ENCODE measurements around the gene SYCP3. TPM values are rescaled to one million over a fixed set of nuclear protein-coding genes. Genes with fewer than 3 reads are reported as not detected.

Gene SYCP3
- polyA plus RNA-seq, 1 of the 3 experiments (the other 2 are of a cell fraction), result 0.07 TPM

- TF ChIP-seq ZBTB33 (IDR thresholded peaks at IDR 0.05; ENCODE audit: borderline replicate concordance, low read depth), result no peak
Observed at GRCh38 chr12:101785671-101786070, 46.4 kb upstream of the SYCP3 start (continued).

- Histone ChIP-seq H3K27me3 (ENCODE audit: insufficient read depth) (no peaks in the 10 kb centered on the region), H3F3A (replicated peaks; ENCODE audit: insufficient read depth) (peaks cover 8% of the 10 kb centered on the region), H3K4me2 (no peak overlapping the region), H3K36me3 (replicated peaks in 1 of 2; ENCODE audit: control insufficient read depth in 1 of 2, insufficient read depth in 2 of 2, low read length in 1 of 2) (peaks cover 6% of the 10 kb centered on the region in 2 experiments), H3K4me3 (ENCODE audit: low read depth in 2 of 2, low read length in 1 of 2) (no peak overlapping the region), H3K9ac (no peak overlapping the region), H4K20me1 (ENCODE audit: insufficient read depth) (no peaks in the 10 kb centered on the region), H3K27ac (ENCODE audit: low read depth in 2 of 2, low read length in 1 of 2) (no peak overlapping the region), H3K9me2 (no peaks in the 10 kb centered on the region), H3K4me1 (ENCODE audit: control insufficient read depth in 1 of 2, insufficient read depth in 2 of 2, low read depth in 1 of 2, low read length in 1 of 2) (no peaks in the 10 kb centered on the region), H3K79me2 (ENCODE audit: insufficient read depth) (no peaks in the 10 kb centered on the region), H3K9me3 (no peaks in the 10 kb centered on the region), H2AFZ (ENCODE audit: low read depth) (no peak overlapping the region)
- no peak for TF ChIP-seq REST (IDR thresholded peaks at IDR 0.05; ENCODE audit: low read depth, low read length)
- TF ChIP-seq MAX (IDR thresholded peaks at IDR 0.05; ENCODE audit: low read depth), result no peak
- TF ChIP-seq NRF1 (IDR thresholded peaks at IDR 0.05; ENCODE audit: low read depth, low read length), result no peak
- no peak for TF ChIP-seq RFX5 (IDR thresholded peaks at IDR 0.05; ENCODE audit: low read length)
- no peak for TF ChIP-seq RCOR1 (IDR thresholded peaks at IDR 0.05; ENCODE audit: low read length)
- no peak for TF ChIP-seq GATA2 (CRISPR knock-in tag; IDR thresholded peaks at IDR 0.05)
- TF ChIP-seq FOSL2 (IDR thresholded peaks at IDR 0.05; ENCODE audit: borderline replicate concordance, low read depth), result no peak
- TF ChIP-seq EP300 (IDR thresholded peaks at IDR 0.05; ENCODE audit: borderline replicate concordance in 1 of 2, low read depth in 1 of 2, low read length in 1 of 2), result no peak
- TF ChIP-seq CTCF (IDR thresholded peaks at IDR 0.05), result no peak
- TF ChIP-seq USF1 (IDR thresholded peaks at IDR 0.05; ENCODE audit: borderline replicate concordance, low read depth), result no peak
- no peak for TF ChIP-seq FOXM1 (IDR thresholded peaks at IDR 0.05; ENCODE audit: low read depth)
- no peak for TF ChIP-seq TEAD4 (IDR thresholded peaks at IDR 0.05; ENCODE audit: borderline replicate concordance, insufficient read depth)
- TF ChIP-seq RXRA (IDR thresholded peaks at IDR 0.05; ENCODE audit: borderline replicate concordance, low read depth), result no peak
- no peak for TF ChIP-seq FOXJ3 (CRISPR knock-in tag; IDR thresholded peaks at IDR 0.05)
- TF ChIP-seq TAF1 (IDR thresholded peaks at IDR 0.05; ENCODE audit: borderline replicate concordance, low read depth, low read length), result no peak
- no peak for TF ChIP-seq ZBTB33 (IDR thresholded peaks at IDR 0.05; ENCODE audit: borderline replicate concordance, low read depth)
- DNase-seq, result no peak
- ChIA-PET CTCF (interaction anchor here (0.6 to 4.6 kb wide), 3 partner anchors 11 to 77 kb away, joined by 3 to 25 read pairs (median 11); partner anchors contain the start of gene GNPTAB), POLR2A (no interaction called here)
- WGBS (ENCODE audit: low lambda C conversion rate), result 84% methylated on average over 1 of the region's 1 CpG
Observed at GRCh38 chr12:101784376-101784775, 45.1 kb upstream of the SYCP3 start.

Measured in SK-N-SH (cell line).